HCT116 (cell line): ENCODE results near the gene NOC2L. TPM values are rescaled to one million over a fixed set of nuclear protein-coding genes. Genes with fewer than 3 reads are reported as not detected.

Experiments
- ATAC-seq: fragments of 200-7000 bp; cut with Tn5 transposase; 2 replicates; pipeline ENCODE4 v1.9.1; 2020; ENCODE audit warnings: mild to moderate bottlenecking, moderate library complexity
- BruUV-seq: library from RNA; stranded (reverse); fragments of 400-500 nt; replicated peaks from 2 replicates; lab custom pipeline; 2021; lab: Mats Ljungman, UMichigan
- CTCF ChIA-PET: fragments of 300-600 bp; sonication (Branson Sonifier 250); formaldehyde crosslinking; loops from one replicate; lab custom pipeline; 2021; ENCODE audit warnings: antibody characterized with exemption; lab: Charles Lee
- POLR2A ChIA-PET: fragments of 300-600, 350-600 bp; sonication (Branson Sonifier 250); formaldehyde crosslinking; loops from one replicate; lab custom pipeline; 2021; ENCODE audit warnings: antibody characterized with exemption; lab: Charles Lee
- RAD21 ChIA-PET, 2 experiments: fragments of 300-600 bp; sonication (Branson Sonifier 250); formaldehyde crosslinking; loops; one replicate each; lab custom pipeline; 2023; ENCODE audit warnings: low total read pairs in 2 of 2; ENCODE audit not compliant: uncharacterized antibody in 2 of 2, unreplicated experiment in 2 of 2, low non-redundant PET in 1 of 2; lab: Charles Lee
- DNase-seq: peaks from one replicate; pipeline ENCODE4 v3.0.0-alpha.2; 2010; ENCODE audit warnings: low read depth, low spot score
- H2AFZ ChIP-seq: fragments of 200-600 bp; shearing (Covaris generic), sonication (generic); 2 replicates; pipeline ENCODE4 v1.6.1; 2017; ENCODE audit warnings: low read depth, mixed run types, mixed read lengths, antibody characterized with exemption, low read length; ENCODE audit not compliant: poor library complexity, severe bottlenecking
- H3K27ac ChIP-seq: 2 replicates; pipeline ENCODE4 v1.5.1; 2012; ENCODE audit warnings: low read depth, low read length
- H3K27me3 ChIP-seq: fragments of 200-600 bp; sonication (generic); 2 replicates; pipeline ENCODE4 v1.6.1; 2016; ENCODE audit warnings: mixed run types, low read length, mixed read lengths; ENCODE audit not compliant: insufficient read depth
- H3K36me3 ChIP-seq, 2 experiments: fragments of 200-500 bp in 1 of 2; fragments of 200-600 bp in 1 of 2; sonication (Bioruptor generic) in 1 of 2; sonication (generic) in 1 of 2; 2 replicates each; pipeline versions ENCODE4 v1.5.1 to v1.6.1; 2014 to 2016; ENCODE audit warnings: low read length in 2 of 2, inconsistent platforms in 1 of 2, mixed read lengths in 1 of 2, mixed run types in 1 of 2; ENCODE audit not compliant: insufficient read depth in 2 of 2, control insufficient read depth in 1 of 2
- H3K4me1 ChIP-seq, 2 experiments: fragments of 200-600 bp in 1 of 2; sonication (generic) in 1 of 2; 2 replicates each; pipeline versions ENCODE4 v1.5.1 to v1.6.1; 2012 to 2017; ENCODE audit warnings: low read length in 2 of 2, inconsistent platforms in 1 of 2, mild to moderate bottlenecking in 1 of 2, mixed read lengths in 1 of 2, mixed run types in 1 of 2, moderate library complexity in 1 of 2; ENCODE audit not compliant: insufficient read depth in 2 of 2, control insufficient read depth in 1 of 2
- H3K4me2 ChIP-seq: fragments of 200-600 bp; sonication (generic); 2 replicates; pipeline ENCODE4 v1.6.1; 2017; ENCODE audit warnings: mixed run types, low read length, mixed read lengths
- H3K4me3 ChIP-seq, 2 experiments: fragments of 200-600 bp in 1 of 2; sonication (generic) in 1 of 2; replicated peaks in 1 of 2; 2 replicates each; pipeline ENCODE4 v1.5.1; 2011 to 2016; ENCODE audit warnings: low read length in 2 of 2, control low read depth in 1 of 2, low read depth in 1 of 2, mild to moderate bottlenecking in 1 of 2, mixed read lengths in 1 of 2, mixed run types in 1 of 2
- H3K79me2 ChIP-seq: fragments of 200-600 bp; sonication (generic); 2 replicates; pipeline ENCODE4 v1.6.1; 2017; ENCODE audit warnings: mild to moderate bottlenecking, mixed run types, low read length, moderate library complexity, mixed read lengths; ENCODE audit not compliant: insufficient read depth
- H3K9ac ChIP-seq: fragments of 200-600 bp; sonication (generic); 2 replicates; pipeline ENCODE4 v1.6.1; 2016; ENCODE audit warnings: low read length, mixed read lengths
- H3K9me2 ChIP-seq: fragments of 200-600 bp; sonication (generic), shearing (Covaris generic); 2 replicates; pipeline ENCODE4 v1.6.1; 2017; ENCODE audit warnings: mixed run types, mild to moderate bottlenecking, moderate library complexity; ENCODE audit not compliant: insufficient read depth
- H3K9me3 ChIP-seq, 2 experiments: fragments of 200-500 bp in 1 of 2; fragments of 200-600 bp in 1 of 2; sonication (Bioruptor generic) in 1 of 2; sonication (generic) in 1 of 2; 2 replicates each; pipeline ENCODE4 v1.6.1; 2014 to 2017; ENCODE audit warnings: low read length in 2 of 2, mixed read lengths in 2 of 2, inconsistent platforms in 1 of 2, low read depth in 1 of 2, mild to moderate bottlenecking in 1 of 2, mixed run types in 1 of 2, moderate library complexity in 1 of 2; ENCODE audit not compliant: control insufficient read depth in 1 of 2, insufficient read depth in 1 of 2
- H4K20me1 ChIP-seq: fragments of 200-600 bp; sonication (generic), shearing (Covaris generic); 2 replicates; pipeline ENCODE4 v1.6.1; 2017; ENCODE audit warnings: mixed run types, mild to moderate bottlenecking, moderate library complexity; ENCODE audit not compliant: insufficient read depth
- CBX3 ChIP-seq: IDR thresholded peaks from 2 replicates; pipeline ENCODE4 v1.6.1; 2012; ENCODE audit warnings: low read depth
- CEBPB ChIP-seq: IDR thresholded peaks from 2 replicates; pipeline ENCODE4 v1.6.1; 2012; ENCODE audit warnings: low read depth
- EZH2phosphoT487 ChIP-seq: fragments of 200-600 bp; IDR thresholded peaks from 2 replicates; pipeline ENCODE4 v1.6.1; 2018; ENCODE audit warnings: antibody characterized with exemption, borderline replicate concordance
- POLR2A ChIP-seq: IDR thresholded peaks from 2 replicates; pipeline ENCODE4 v1.7.0; 2011; ENCODE audit warnings: borderline replicate concordance; ENCODE audit not compliant: insufficient read depth, insufficient read length; ENCODE audit errors: extremely low read depth
- POLR2AphosphoS5 ChIP-seq: IDR thresholded peaks from 2 replicates; pipeline ENCODE4 v1.6.1; 2011; ENCODE audit warnings: mild to moderate bottlenecking, low read depth, low read length, moderate library complexity
- RAD21 ChIP-seq: IDR thresholded peaks from 2 replicates; pipeline ENCODE4 v1.6.1; 2012; ENCODE audit warnings: low read depth, mild to moderate bottlenecking
- SIN3A ChIP-seq: IDR thresholded peaks from 2 replicates; pipeline ENCODE4 v1.6.1; 2012; ENCODE audit warnings: low read depth
- SRF ChIP-seq: IDR thresholded peaks from 2 replicates; pipeline ENCODE4 v1.6.1; 2012; ENCODE audit warnings: low read depth
- TCF7L2 ChIP-seq: IDR thresholded peaks from 2 replicates; pipeline ENCODE4 v1.7.0; 2011; ENCODE audit warnings: borderline replicate concordance, inconsistent platforms; ENCODE audit not compliant: insufficient read depth, insufficient read length; ENCODE audit errors: extremely low read depth
- ZFX ChIP-seq: fragments of 450-650 bp; IDR thresholded peaks from 2 replicates; pipeline ENCODE4 v1.6.1; 2017
- intact Hi-C: fragments of 100-400 bp; cut with micrococcal nuclease; formaldehyde crosslinking; loops from 2 replicates; pipeline ENCODE4 v1.10.0; 2022
- total RNA-seq: library from RNA; stranded (reverse); gene quantifications from one replicate; pipeline ENCODE4 v1.2.1, GENCODE V29; 2021; ENCODE audit not compliant: unreplicated experiment
- TF ChIP-seq, protein P1 (sequence below): IDR thresholded peaks from 2 replicates; pipeline ENCODE4 v1.6.1; 2011; ENCODE audit warnings: mild to moderate bottlenecking, low read length, moderate library complexity; ENCODE audit not compliant: insufficient replicate concordance; ENCODE audit errors: extremely low read depth
- TF ChIP-seq, protein P2 (sequence below): IDR thresholded peaks from 2 replicates; pipeline ENCODE4 v1.6.1; 2012

Gene NOC2L
- total RNA-seq, 1 experiment from 2014 or later: 260 TPM

DNA sequence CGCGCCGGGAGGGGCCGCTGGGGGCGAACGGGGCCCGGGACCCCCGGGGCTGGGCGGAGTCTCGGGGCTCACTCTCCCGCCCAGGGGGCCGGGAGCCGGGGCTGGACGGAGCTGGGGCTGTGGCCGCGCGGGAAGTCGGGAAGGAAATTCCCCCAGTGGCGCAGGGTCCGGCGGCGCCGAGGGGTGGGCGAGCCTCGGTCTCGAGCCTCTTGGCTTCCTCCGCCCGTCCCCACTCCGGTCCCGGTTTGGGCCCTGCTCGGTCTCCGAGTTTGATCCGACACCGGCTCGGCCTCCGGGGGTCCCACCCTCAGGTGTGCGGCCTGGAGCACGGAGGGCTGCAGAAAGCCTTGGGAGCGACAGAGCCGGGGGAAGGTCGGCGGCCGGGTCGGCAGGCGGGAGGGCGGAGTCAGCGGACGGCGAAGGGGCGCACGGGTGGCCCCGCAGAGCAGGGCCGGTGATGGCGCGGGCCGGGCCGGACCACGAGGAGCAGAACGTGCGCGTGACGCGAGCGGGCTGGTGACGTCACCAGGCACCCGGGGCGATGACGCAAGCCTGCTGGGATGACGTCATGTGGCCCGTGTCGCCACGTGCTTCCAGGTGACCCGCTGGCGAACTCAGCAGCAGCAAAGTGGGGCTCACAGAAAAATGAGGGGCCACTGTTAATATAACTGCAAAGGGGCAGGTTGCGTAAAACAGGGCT lies 41.5 kb upstream of the NOC2L start:
- TF ChIP-seq SRF (no peak), SIN3A (no peak), CBX3 (no peak), CEBPB (no peak), TCF7L2 (peak; percentile 42), RAD21 (no peak), EZH2phosphoT487 (no peak), POLR2AphosphoS5 (peak; percentile 70), ZFX (peak; percentile 75), POLR2A (no peak)
- TF ChIP-seq, protein P1, sequence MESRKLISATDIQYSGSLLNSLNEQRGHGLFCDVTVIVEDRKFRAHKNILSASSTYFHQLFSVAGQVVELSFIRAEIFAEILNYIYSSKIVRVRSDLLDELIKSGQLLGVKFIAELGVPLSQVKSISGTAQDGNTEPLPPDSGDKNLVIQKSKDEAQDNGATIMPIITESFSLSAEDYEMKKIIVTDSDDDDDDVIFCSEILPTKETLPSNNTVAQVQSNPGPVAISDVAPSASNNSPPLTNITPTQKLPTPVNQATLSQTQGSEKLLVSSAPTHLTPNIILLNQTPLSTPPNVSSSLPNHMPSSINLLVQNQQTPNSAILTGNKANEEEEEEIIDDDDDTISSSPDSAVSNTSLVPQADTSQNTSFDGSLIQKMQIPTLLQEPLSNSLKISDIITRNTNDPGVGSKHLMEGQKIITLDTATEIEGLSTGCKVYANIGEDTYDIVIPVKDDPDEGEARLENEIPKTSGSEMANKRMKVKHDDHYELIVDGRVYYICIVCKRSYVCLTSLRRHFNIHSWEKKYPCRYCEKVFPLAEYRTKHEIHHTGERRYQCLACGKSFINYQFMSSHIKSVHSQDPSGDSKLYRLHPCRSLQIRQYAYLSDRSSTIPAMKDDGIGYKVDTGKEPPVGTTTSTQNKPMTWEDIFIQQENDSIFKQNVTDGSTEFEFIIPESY: peak; percentile 25
- TF ChIP-seq, protein P2, sequence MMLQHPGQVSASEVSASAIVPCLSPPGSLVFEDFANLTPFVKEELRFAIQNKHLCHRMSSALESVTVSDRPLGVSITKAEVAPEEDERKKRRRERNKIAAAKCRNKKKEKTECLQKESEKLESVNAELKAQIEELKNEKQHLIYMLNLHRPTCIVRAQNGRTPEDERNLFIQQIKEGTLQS: no peak
- TF ChIP-seq, all 23 proteins: peak for 4
- no peaks in the 10 kb centered on the region for H3K27me3 ChIP-seq
- H3K9me3 ChIP-seq: no peaks in the 10 kb centered on the region
- peaks cover 29% of the 10 kb centered on the region for H3K79me2 ChIP-seq
- BruUV-seq: no TSS peak
- H3K36me3 ChIP-seq: no peaks in the 10 kb centered on the region
- peak overlapping the region; percentile 98 for H3K4me2 ChIP-seq
- H3K9me2 ChIP-seq: no peaks in the 10 kb centered on the region
- intact Hi-C loops: loop anchor here (2.0 to 5.0 kb wide), 2 partner anchors 16 to 67 kb away; no protein-coding TSS in a partner anchor
- ATAC-seq (peak; percentile 55), DNase-seq (peak; percentile 87)
- ChIA-PET POLR2A (interaction anchor here (1.0 to 1.5 kb wide), 4 partner anchors 13 to 34 kb away, joined by 3 to 5 read pairs (median 3); partner anchors contain the start of genes ISG15 and PLEKHN1), CTCF (interaction anchor here (1.0 to 4.0 kb wide), 3 partner anchors 13 to 64 kb away, joined by 5 to 26 read pairs (median 17); partner anchors contain the start of genes AGRN and ISG15), RAD21 (no interaction called here)
- peak overlapping the region; percentile 99 for H3K27ac ChIP-seq
- peak overlapping the region; percentile 100 for H3K9ac ChIP-seq
- H4K20me1 ChIP-seq: peaks cover 8% of the 10 kb centered on the region; the same call in 1 of the 2 replicates
- H2AFZ ChIP-seq: no peak overlapping the region
- H3K4me3 ChIP-seq: peak overlapping the region; percentile 64 to 83
- peaks cover 22 to 71% of the 10 kb centered on the region in 2 experiments for H3K4me1 ChIP-seq
